HL-60 (cell line): ENCODE data around the gene NKX2-4.

Source experiments
- CTCF ChIP-seq: IDR thresholded peaks from one replicate; pipeline ENCODE4 v1.5.1; 2011; ENCODE audit warnings: low read length, control low read depth, inconsistent platforms; ENCODE audit not compliant: insufficient read depth
- POLR2AphosphoS5 ChIP-seq: IDR thresholded peaks from 2 replicates; pipeline ENCODE4 v1.6.1; 2012; ENCODE audit warnings: low read depth

- TF ChIP-seq CTCF, result no peak
- TF ChIP-seq POLR2AphosphoS5, result no peak
Observed at GRCh38 chr20:21391972-21392352, 5.4 kb downstream of the NKX2-4 start.
